GM19468 (cell line): ENCODE data around the gene PSMA7.

Experiments
- ATAC-seq: cut with Tn5 transposase; IDR thresholded peaks from one replicate; pipeline ENCODE4 v1.9.1; 2021; ENCODE audit warnings: mild to moderate bottlenecking, moderate library complexity, moderate number of reproducible peaks; ENCODE audit not compliant: unreplicated experiment; ENCODE audit errors: extremely low read depth

Gene PSMA7

DNA sequence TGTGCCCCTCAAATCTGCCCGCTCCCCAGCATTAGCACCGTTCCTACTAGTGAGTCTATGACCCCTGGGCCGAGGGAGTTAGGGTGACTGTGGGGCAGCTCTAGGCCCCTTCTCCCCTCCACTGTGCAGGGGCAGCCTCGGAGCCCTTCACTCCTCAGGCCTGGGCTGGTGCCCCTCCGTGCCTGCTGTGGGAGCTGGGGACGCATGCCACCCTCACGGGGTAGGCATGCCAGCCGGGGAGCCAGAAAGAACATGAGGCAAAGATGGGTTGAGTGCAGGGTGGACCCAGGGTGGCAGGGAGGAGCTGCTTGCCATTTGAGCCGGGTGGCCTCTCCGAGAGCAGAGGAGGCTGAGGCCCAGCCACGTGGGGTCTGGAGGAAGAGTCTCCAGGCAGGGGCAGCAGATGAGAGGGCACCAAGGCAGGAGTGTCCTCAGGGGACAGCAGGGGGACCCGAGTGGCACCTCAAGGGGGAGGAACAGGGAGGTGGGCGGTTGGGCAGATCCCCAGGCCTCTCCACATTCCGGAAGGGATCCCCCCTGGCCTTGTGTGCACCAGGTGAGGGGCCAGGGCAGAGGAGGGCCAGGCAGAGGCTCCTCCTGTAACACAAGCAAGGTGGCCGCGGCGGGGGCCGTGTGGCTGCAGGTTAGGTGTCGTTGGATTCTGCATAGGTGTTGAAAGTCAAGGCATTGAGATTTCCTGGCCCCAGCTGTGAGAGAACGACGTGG lies 39.5 kb downstream of the PSMA7 start:
- no peak for ATAC-seq

DNA sequence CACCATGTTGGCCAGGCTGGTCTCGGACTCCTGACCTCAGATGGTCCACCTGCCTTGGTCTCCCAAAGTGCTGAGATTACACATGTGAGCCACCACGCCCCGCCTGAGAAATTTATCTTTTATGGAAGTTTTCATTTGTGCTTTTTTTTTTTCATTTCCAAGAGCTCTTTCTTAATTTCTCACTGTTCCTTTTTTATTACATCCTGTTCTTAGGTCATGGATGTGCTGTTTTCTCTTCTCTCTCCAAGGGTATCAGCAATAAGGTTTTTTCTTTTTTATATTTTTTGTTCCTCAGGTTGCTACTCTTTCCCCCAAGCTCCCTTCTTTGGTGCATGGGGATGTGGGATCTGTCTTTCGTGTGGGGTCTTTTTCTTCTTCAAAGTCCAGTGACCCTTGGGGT lies 42.1 kb downstream of the PSMA7 start:
- no peak for ATAC-seq

DNA sequence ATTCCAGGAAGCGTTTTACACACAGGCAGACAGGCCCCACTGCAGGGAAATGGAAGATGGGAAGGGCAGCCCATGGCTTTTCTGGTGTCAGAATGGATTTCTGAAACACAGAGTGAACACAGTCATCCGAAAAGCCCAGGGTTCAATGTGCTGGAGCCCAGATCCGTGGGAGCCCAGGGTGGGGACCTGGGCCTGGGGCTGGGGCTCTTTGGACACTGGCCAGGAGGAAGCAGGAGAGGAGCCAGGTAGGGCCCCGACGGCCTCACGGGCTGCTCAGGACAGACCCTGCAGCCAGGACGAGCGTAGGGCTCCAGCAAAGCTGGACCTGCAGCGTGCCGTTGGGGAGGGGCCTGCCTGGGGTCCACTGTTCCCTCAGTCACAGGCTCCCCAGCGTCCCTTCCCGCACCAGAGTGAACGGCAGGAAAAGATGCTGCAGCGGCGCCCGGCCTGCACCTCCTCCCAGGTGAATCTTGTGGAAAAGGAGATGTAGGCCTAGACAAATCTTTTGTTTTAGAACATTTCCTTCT lies 45.2 kb downstream of the PSMA7 start:
- no peak for ATAC-seq

DNA sequence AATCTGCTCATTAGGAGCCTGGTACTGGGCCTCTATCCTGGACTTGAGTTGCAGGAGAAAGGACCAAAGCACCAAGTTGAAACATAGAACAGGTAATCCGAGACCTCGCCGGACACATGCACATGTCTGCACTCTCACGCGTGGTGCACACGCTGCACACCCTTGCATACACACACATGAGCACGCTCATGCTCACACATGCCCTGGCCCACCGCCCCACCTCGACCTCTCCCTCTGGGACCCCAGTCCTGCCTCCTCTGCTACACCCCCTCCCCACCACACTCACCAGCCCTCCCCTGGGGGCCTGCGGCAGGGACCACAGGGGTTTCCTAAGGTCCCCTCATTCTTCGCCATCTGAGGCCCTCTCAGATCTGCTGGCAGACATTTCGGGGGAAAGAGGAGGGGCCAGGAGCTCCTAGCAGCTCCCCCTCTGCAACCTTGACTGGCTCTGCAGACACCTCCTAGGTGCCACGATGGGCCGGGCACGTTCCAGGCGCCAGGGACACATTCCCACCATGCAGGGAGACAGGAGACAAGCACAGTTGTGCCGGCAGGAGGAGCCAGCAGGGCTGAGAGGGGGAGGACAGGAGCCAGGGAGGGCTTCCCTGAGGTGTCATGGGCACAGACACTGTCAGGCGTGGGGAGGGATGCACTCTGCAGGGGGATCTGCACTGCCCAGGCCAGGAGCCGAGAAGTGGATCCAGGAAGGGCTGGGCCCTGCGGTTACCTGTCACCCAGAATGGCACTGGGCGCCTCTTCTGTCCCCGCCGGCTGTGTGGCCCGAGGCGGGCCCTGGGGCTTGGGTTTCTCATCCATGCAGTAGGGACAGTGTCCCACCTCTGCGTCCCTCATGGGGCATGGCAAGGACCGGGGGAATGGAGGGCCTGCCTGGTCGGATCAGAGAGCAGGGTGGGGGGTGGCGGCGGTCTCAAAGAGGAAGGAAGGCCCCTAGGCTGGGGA lies 46.5 kb downstream of the PSMA7 start:
- ATAC-seq: no peak

DNA sequence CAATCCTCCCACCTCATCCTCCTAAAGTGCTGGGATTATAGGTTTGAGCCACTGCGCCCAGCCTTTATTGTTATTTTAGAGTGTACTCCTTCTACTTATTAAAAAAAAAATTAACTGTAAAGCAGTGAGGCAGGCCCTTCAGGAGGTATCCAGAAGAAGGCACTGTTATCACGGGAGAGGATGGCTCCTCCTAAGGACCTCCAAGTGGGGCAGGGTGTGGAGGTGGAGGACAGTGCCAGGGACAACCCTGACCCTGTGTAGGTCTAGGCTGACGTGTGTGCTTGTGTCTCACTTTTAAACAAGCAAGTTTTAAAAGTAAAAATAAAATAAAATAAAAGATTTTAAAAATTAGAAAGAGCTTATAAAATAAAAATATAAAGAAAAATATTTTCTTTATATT lies 53.8 kb downstream of the PSMA7 start:
- ATAC-seq: no peak

DNA sequence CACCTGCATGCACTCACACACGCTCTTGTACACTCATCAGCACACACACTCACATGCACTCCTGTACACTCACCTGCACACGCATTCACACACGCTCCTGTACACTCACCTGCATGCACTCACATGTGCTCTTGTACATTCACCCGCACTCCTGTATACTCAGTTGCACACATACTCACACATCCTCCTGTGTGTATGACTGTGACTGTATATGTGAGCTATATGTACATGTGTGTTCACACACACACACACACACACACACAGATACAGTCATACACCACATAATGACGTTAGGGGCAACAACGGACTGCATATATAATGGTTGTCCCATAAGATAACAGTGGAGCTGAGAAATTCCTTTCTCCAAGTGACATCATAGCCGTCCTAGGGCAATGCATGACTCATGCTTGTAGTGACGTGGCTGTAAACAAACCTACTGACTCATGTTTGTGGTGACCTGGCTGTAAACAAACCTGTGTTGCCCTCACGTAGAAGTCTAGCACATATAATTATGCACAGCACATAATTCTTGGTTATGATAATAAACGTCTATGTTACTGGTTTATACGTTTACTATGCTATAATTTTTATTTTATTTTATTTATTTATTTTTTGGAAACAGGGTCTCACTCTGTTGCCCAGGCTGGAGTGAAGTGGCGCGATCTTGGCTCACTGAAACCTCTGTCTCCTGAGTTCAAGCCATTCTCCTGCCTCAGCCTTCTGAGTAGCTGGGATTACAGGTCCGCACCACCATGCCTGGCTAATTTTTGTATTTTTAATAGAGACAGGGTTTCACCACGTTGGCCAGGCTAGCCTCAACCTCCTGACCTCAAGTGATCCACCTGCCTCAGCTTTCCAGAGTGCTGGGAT lies 54.7 kb downstream of the PSMA7 start:
- ATAC-seq: no peak

DNA sequence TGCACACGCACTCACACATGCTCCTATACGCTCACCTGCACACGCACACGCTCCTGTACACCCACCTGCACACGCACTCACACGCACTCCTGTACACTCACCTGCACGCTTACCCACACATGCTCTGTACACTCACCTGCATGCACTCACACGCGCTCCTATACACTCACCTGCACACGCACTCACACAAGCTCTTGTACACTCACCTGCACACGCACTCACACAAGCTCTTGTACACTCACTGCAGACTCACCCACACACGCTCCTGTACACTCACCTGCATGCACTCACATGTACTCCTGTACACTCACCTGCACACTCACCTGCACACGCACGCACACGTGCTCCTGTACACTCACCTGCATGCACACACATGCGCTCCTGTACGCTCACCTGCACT lies 55.6 kb downstream of the PSMA7 start:
- no peak for ATAC-seq

DNA sequence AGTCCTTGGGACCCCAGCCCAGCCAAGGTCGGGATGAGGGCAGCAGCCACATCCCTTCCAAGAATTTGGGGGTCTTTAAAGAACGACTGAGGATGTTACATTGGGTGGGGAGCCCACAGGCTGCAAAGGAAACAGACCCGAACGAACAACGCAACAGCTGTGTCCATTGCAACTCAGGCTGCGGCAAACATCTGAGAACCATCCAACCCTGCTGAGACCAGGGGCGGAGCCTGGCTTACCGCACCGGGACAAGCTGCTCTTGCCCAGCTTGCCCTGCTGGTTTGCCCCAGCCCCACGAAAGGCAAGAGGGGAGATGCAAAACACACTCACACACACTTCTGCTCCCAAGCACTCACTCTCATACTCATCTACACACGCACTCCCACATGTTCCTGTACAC lies 56.0 kb downstream of the PSMA7 start:
- no peak for ATAC-seq
